Left cardiac atrium (tissue), 4 donors: Measurements from ENCODE around the gene ADGRA3. TPM values are rescaled to one million over a fixed set of nuclear protein-coding genes. Genes with fewer than 3 reads are reported as not detected.
A peak's percentile ranks its signal among the peaks of the same experiment; 100 is the strongest.

Experiments used
- ATAC-seq, 2 donors: fragments of 200-7000 bp; cut with Tn5 transposase; one replicate each; pipeline ENCODE4 v1.9.1; 2020; ENCODE audit warnings: mild to moderate bottlenecking in 2 of 2, moderate library complexity in 2 of 2
- DNase-seq: peaks from one replicate; pipeline ENCODE4 v3.0.0-alpha.2; 2020
- intact Hi-C, 2 donors: fragments of 100-400 bp; cut with DNase I; formaldehyde crosslinking; loops; one replicate each; pipeline versions ENCODE4 v1.14.1 to v1.15.1; 2022 to 2023
- long read RNA-seq: library from polyadenylated mRNA; unstranded; transcript quantifications from one replicate; pipeline ENCODE4 v2.0.0, GENCODE V29; 2021
- total RNA-seq, 2 donors: library from RNA; stranded (reverse); fragmentation: NEBNext Ultra II Directional; extraction: Animal tissue kit (Norgen Biotek cat#: 25700); gene quantifications; one replicate each; pipeline ENCODE4 v1.2.1, GENCODE V29; 2021
- donor health status: DM: no; HTN: yes; CAD: no.
- donor health status: DM: no; HTN: yes; CAD: no; lungs with severe emphysema.
- donor health status: DM: yes; HTN: yes; CAD: no.
- donor health status: Dilated cardiomyopathy.

The ADGRA3 gene
- 10 to 100 TPM; 19.3 to 28.0 TPM for total RNA-seq
- long read RNA-seq, partial matches to known transcripts = 4 of 5 reads
- long read RNA-seq, other reads (novel, unspliced or antisense) = 1 of 5 reads

DNA sequence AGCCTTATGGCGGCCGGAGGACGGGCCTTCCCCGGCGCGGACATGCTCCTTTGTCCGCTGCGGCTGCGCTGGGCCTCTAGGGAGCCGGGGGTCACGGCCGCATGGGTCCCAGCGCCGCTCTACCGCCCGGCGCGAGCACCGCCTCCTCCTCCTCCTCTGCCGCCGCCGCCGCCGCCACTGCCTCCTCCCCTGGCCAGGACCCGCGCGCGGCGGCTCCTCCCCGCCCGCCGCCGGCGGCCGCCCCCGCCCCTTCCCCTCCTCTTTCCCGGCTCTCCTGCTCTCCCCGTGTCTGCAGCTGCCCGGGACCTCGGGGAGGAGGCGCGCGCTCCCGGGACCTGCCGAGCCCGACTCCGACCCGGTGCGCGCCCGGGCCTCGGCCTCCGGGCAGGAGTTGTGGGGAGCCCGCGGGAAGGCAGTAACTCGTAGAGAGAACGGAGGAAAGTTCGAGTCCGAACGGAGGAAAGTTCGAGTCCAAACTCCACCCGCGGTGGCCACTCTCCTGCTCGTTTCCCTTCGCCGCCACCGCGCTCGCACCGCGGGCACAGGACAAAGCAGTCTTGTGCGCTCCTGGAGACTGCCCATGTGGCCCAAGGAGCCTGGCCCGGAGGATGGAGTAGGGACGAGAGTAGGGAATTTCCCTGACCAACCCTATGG is at the start of gene ADGRA3:
Gene ADGRA3, minus strand, starts transcription at position 179 of the 654 bp plus-strand sequence. CDS start 282 bp downstream, outside the sequence.
- intact Hi-C loops = no loop called here

GRCh38 chr4:22556495-22556894 is 40.6 kb upstream of the ADGRA3 start:
- DNase-seq (no peak), ATAC-seq (no peak)
- intact Hi-C loops = no loop called here

More for the DNA sequence above, at the start of gene ADGRA3:
- ATAC-seq (peak; percentile 94 to 97), DNase-seq (peak; percentile 75)

GRCh38 chr4:22554670-22555069 is 38.8 kb upstream of the ADGRA3 start:
- no peak for ATAC-seq
- no peak for DNase-seq
- intact Hi-C loops = no loop called here

DNA sequence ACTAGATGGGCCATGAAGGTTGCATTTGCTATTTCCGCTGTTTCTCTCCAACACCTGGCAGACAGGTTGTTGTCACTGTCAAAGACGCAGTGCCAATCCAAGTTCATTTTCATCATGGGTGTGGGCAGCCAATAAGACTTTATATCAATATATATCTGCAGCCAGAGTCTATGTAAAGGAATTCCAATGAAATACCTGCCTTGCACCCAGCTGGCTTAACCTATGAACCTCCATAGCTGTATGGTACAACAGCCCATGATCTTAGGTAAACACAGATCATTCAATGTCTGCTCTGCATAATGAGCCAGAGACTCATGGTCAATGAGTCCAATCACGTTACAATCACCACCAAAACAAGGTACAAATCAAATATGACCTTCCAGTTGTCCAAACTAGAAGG is 37.7 kb upstream of the ADGRA3 start:
- ATAC-seq = no peak
- DNase-seq = no peak
- intact Hi-C loops = no loop called here

DNA sequence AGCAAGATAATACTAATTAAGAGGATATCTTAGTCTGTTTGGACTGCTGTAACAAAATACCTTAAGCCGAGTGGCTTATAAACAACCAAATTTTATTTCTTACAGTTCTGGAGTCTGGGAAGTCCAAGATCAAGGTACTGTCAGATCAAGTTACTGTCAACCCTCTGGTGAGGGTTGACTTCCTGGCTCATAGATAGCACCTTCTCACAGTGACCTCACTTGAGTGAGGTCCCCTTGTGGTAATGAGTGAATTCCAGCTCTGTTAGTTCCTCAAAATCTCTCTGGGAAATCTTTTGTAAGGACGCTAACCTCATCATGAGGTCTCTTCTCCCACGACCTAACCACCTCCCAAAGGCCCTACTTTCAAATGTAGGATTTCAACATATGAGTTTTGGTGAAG is 36.9 kb upstream of the ADGRA3 start:
- DNase-seq (no peak), ATAC-seq (no peak)

GRCh38 chr4:22551550-22551949 is 35.7 kb upstream of the ADGRA3 start:
- ATAC-seq = no peak
- no peak for DNase-seq
- intact Hi-C loops = no loop called here

More for the DNA sequence above, 36.9 kb upstream of the ADGRA3 start:
- intact Hi-C loops = no loop called here

DNA sequence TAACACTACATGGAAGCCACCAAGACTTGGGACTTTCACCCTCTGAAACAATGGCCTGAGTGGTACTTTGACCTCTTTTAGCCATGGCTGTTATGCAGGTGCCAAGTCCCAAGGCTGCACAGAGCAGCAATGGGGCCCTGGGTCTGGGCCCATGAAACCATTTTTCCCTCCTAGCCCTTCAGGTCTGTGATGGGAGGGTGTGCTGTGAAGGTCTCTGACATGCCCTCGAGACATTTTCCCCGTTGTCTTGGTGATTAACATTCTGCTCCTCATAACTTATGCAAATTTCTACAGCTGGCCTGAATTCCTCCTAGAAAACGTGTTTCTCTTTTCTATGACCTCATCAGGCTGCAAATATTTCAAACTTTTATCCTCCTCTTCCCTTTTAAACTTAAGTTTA is 30.4 kb upstream of the ADGRA3 start:
- intact Hi-C loops = no loop called here
- ATAC-seq = no peak
- no peak for DNase-seq

DNA sequence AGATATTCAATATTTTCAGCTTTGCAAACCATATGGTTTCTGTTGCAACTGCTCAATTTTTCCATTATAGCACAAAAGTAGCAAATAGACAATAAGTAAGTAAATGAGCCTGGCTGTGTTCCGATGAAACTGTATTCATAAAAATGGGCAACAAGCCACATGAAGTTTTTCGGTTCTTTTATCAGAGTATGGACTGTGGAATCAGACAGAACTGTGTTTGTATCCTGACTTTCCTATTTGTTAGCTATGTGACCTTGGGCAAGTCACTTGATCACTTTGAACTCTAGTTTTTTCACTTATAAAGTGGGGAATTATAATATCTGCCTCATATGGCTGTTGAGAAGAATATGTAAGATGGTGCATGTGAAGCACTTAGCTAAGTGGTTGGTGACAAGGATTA is 23.4 kb upstream of the ADGRA3 start:
- no peak for ATAC-seq
- intact Hi-C loops = no loop called here
- no peak for DNase-seq

GRCh38 chr4:22537864-22538263 is 22.0 kb upstream of the ADGRA3 start:
- intact Hi-C loops = no loop called here
- no peak for DNase-seq

DNA sequence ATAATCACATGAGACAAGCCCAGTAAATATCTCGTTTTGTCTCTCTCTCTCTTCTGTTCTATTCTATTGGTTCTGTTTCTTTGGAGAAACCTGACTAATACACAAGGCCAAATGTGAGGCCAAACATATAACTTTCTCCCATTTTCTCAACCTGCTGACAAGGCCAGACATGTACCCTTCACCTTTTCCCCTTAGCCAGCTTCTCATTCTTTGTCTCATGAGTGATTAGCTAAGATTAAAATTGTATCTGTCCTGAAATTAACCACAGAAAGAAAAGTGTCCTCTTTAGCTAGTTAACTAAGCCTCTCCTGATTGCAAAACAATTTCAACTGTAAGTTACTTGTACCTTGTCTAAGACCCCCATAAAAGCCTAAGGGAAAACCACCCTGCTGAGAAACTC is 18.5 kb upstream of the ADGRA3 start:
- intact Hi-C loops = no loop called here
- ATAC-seq = no peak
- DNase-seq = no peak

More at GRCh38 chr4:22537864-22538263, 22.0 kb upstream of the ADGRA3 start:
- no peak for ATAC-seq

GRCh38 chr4:22532896-22533295 is 17.0 kb upstream of the ADGRA3 start:
- ATAC-seq (no peak), DNase-seq (no peak)
- intact Hi-C loops = no loop called here

- peak in 1 of 2 donors; percentile 15 for ATAC-seq
- DNase-seq = no peak
- intact Hi-C loops = no loop called here
Observed at GRCh38 chr4:22532117-22532516, 16.3 kb upstream of the ADGRA3 start.

DNA sequence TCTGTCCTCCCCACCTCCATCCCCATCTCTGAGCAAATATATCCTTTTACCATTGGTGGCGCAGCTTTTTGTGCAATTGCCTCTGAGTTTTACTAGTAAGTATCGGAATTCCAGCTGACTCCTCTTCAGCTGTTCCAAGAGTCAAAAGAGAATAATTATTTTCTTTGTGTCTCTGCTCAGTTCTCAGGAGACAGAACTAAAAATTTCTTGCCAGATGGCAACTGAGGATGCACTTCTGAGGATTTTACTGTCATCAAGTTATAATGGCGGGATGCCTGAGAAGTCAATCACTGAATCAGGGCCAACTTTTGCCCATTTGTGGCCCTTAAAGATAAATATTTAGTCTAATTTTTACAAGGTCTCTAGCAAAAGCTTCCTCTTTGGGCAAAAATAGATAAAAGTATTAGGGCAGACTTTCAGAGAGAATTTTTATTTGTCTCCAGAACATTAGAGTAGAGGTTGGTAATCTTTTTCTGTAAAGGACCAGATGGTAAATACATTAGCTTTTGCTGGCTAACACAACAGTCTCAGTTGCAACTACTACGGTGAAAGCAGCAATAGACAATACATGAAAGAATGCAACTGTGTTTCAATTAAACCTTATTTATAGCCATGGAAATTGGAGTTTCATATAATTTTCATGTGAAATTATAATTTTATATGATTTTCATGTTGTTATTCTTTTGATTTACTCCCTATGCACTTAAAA is 15.6 kb upstream of the ADGRA3 start:
- intact Hi-C loops = no loop called here
- ATAC-seq (peak in 1 of 2 donors; percentile 27), DNase-seq (no peak)

DNA sequence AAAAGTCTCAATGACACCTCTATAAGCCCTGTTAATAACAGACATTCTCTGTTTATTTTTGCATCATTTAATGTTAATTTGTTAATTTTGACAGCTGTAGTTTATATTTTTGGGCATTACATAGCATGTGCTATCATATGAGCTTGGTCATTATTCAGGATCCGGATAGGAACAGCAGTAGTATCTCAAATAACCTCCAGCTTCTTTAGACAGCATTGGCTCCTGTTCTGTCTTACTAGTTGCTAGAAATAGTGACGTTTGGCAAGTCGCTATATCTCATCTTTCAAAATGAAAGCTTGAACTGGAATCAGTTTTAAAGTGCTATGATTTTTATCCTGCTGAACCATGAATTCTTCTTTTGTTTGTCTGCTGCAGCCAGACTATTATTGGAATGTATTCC is 9.0 kb upstream of the ADGRA3 start:
- ATAC-seq (no peak), DNase-seq (no peak)
- intact Hi-C loops = no loop called here

DNA sequence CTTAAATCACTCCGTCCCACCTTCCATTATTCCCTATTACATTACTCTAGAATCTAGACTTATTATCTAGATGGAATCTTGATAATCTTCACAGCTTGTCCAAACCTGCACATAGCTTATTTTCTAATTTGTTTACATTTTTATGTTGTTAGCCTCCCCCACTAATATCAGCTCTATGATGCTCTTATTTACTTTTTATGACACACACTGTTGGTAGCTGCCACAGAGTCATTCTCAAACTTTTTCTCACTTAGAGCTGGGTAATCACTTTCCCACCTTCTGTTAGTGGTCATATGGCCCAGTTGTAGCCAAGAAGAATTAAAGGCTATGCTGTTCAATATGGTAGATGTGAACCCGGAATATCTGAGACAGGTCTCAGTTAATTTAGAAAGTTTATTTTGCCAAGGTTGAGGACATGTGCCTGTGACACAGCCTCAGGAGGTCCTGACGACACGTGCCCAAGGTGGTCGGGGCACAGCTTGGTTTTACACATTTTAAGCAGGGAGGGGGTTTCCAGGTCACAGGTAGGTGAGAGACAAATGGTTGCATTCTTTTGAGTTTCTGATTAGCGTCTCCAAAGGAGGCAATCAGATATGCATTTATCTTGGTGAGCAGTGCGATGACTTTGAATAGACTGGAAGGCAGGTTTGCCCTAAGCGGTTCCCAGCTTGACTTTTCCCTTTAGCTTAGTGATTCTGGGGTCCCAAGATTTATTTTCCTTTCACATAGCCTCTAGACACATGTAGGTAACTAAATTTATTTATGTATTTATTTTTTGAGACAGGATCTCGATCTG is 7.0 kb upstream of the ADGRA3 start:
- DNase-seq = no peak

GRCh38 chr4:22522206-22522605 is 6.3 kb upstream of the ADGRA3 start:
- ATAC-seq = no peak
- intact Hi-C loops = no loop called here
- DNase-seq = no peak

More for the DNA sequence above, 7.0 kb upstream of the ADGRA3 start:
- intact Hi-C loops = no loop called here
- ATAC-seq = no peak

DNA sequence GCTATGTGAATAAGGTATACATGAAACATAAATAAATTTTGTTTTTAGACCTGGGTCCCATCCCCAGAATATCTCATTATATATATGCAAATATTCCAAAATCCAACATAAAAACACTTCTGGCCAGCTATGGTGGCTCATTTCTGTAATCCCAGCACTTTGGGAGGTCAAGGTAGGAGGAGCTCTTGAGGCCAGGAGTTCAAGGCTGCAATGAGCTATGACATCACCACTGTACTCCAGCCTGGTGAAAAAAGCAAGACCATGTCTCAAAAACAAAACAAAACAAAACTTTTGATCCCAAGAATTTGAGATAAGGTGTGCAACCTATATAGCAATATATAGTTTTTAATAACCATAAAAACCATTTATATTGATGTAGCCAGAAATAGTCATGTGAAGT is 5.4 kb upstream of the ADGRA3 start:
- DNase-seq (no peak), ATAC-seq (no peak)
- intact Hi-C loops = no loop called here

DNA sequence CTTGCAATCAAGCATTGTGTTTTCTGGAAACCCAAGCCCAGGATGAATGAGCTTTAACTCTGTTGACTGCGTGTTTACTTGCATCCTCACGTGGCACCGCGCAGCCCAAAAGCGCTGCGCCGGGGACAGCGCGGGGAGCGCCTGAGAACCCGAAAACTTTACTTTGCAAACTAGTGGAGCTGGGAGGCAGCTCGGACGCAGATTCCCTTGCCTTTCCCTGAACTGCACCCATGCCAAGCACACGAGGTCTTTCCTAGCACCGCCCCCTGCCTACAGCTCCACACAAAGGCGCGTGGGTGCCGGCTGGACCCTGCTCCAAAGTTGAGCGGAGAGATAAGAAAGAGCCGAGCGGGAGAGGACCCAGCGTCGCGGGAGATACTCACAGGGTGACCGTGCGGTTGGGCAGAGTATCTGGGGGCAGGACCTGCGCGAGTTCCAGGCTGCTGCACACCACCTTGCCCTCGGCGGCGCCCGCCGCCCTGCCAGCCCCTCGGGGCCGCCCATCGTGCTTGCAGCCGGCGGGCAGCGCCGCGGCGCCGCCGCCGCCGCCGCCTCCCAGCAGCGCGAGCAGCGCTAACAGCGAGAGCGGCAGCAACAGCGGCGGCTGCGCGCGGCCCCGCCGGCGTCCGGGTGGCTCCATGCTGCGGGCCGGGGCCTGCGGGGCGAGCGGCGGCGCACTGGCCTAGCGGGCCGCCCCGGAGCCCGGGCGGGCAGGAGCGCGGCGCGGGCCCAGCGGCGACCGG is 550 bp downstream of the ADGRA3 start:
- intact Hi-C loops = no loop called here
- DNase-seq = peak; percentile 71
- peak; percentile 60 to 77 for ATAC-seq

DNA sequence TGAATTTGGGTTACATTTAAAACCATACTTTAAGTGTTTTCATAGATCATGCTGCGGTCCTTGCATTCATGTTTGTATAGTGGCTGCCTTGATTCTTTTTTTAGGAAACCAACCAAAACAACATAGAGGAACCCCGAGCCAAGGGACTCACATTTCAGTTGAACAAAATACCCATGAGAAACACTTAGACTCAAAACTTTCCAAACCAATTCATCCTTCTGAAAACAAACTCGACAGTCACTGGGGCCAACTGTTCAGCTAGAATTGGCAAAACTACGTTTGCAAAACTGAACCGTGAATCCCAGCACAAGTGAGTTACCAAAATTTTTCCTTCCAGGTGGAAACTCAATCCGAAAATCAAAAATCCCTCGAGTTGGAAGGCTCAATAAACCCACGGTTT is 1.4 kb downstream of the ADGRA3 start:
- DNase-seq (no peak), ATAC-seq (no peak)
- intact Hi-C loops = no loop called here
